SK-N-SH treated with all-trans-retinoic acid at 6 μM for 48 hours (cell line): ENCODE data around the gene KCP.

Experiments
- ARNTL ChIP-seq: fragments of 450-650 bp; formaldehyde crosslinking; IDR thresholded peaks from 2 replicates; pipeline ENCODE4 v1.5.0; 2020; ENCODE audit warnings: low read depth, mild to moderate bottlenecking, moderate library complexity, borderline replicate concordance
- ISL1 ChIP-seq: fragments of 250-450 bp; sonication (Bioruptor Pico); IDR thresholded peaks from 2 replicates; pipeline ENCODE4 v2.1.2; 2022; ENCODE audit warnings: mild to moderate bottlenecking, moderate library complexity
- PPARA ChIP-seq: fragments of 250-450 bp; sonication (Bioruptor Pico); IDR thresholded peaks from 2 replicates; pipeline ENCODE4 v1.5.0; 2020; ENCODE audit warnings: mild to moderate bottlenecking, borderline replicate concordance
- RARB ChIP-seq: fragments of 250-450 bp; sonication (Bioruptor Pico); IDR thresholded peaks from 2 replicates; pipeline ENCODE4 v1.8.0; 2021; ENCODE audit warnings: mild to moderate bottlenecking, moderate library complexity
- SNAI2 ChIP-seq: fragments of 250-450 bp; sonication (Bioruptor Pico); IDR thresholded peaks from 2 replicates; pipeline ENCODE4 v1.5.0; 2020; ENCODE audit warnings: mild to moderate bottlenecking, moderate library complexity
- TCF4 ChIP-seq: fragments of 250-450 bp; sonication (Bioruptor Pico); IDR thresholded peaks from 2 replicates; pipeline ENCODE4 v1.8.0; 2021; ENCODE audit warnings: mild to moderate bottlenecking, moderate library complexity, borderline replicate concordance
- TOX ChIP-seq: fragments of 250-450 bp; sonication (Bioruptor Pico); IDR thresholded peaks from 2 replicates; pipeline ENCODE4 v1.8.0; 2021; ENCODE audit warnings: mild to moderate bottlenecking, moderate library complexity, borderline replicate concordance
- ZFP3 ChIP-seq: fragments of 250-450 bp; sonication (Bioruptor Pico); IDR thresholded peaks from 2 replicates; pipeline ENCODE4 v1.5.0; 2020; ENCODE audit warnings: mild to moderate bottlenecking, moderate library complexity
- ZFP30 ChIP-seq: fragments of 450-650 bp; formaldehyde crosslinking; IDR thresholded peaks from 2 replicates; pipeline ENCODE4 v1.5.0; 2022; ENCODE audit warnings: mild to moderate bottlenecking, moderate library complexity
- ZNF565 ChIP-seq: fragments of 450-650 bp; formaldehyde crosslinking; conservative IDR thresholded peaks from 2 replicates; pipeline ENCODE4 v1.5.0; 2020; ENCODE audit warnings: low read depth, mild to moderate bottlenecking, moderate library complexity
- ZNF70 ChIP-seq: fragments of 450-650 bp; formaldehyde crosslinking; IDR thresholded peaks from 2 replicates; pipeline ENCODE4 v1.5.0; 2020; ENCODE audit warnings: mild to moderate bottlenecking, moderate library complexity
- TF ChIP-seq, protein P1 (sequence below): fragments of 250-450 bp; sonication (Bioruptor Pico); IDR thresholded peaks from 2 replicates; pipeline ENCODE4 v1.5.1; 2020; ENCODE audit warnings: low read depth, mild to moderate bottlenecking, moderate library complexity
- TF ChIP-seq, protein P2 (sequence below): fragments of 250-450 bp; sonication (Bioruptor Pico); IDR thresholded peaks from 2 replicates; pipeline ENCODE4 v1.8.0; 2020; ENCODE audit warnings: mild to moderate bottlenecking, moderate library complexity, borderline replicate concordance

DNA sequence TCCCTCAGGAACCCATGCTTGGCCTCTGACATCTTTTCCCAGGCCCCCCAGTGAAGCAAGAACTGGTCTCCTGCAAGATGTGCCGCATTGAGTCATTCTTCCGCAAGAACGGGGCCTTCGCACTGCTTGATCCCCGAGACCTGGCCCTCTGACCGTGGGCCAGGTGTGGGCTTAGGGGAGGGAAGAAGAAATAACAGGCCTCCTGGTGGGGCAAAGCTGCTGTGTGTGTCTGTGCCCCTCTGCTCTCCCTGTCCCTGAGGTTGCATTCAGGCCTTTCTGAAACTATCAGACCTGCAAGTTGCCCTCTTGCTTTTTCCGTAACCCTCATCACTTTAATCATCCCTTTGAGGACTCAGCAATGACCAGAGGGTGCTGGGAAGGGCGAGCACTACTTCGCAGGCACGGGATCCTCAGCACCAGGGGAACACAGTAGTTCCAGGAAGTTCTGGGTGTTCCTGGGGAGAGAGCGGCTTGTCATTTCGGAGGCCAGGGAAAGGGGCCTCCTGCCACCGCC lies 41.8 kb downstream of the KCP start:
- no peak for TF ChIP-seq ZFP30 (CRISPR knock-in tag)
- TF ChIP-seq ARNTL (CRISPR knock-in tag), result no peak
- TF ChIP-seq, protein P1, sequence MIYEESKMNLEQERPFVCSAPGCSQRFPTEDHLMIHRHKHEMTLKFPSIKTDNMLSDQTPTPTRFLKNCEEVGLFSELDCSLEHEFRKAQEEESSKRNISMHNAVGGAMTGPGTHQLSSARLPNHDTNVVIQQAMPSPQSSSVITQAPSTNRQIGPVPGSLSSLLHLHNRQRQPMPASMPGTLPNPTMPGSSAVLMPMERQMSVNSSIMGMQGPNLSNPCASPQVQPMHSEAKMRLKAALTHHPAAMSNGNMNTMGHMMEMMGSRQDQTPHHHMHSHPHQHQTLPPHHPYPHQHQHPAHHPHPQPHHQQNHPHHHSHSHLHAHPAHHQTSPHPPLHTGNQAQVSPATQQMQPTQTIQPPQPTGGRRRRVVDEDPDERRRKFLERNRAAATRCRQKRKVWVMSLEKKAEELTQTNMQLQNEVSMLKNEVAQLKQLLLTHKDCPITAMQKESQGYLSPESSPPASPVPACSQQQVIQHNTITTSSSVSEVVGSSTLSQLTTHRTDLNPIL (CRISPR knock-in tag), result no peak
- no peak for TF ChIP-seq PPARA
- TF ChIP-seq ZFP3 (CRISPR knock-in tag), result no peak
- TF ChIP-seq SNAI2 (CRISPR knock-in tag), result no peak
- TF ChIP-seq, protein P2, sequence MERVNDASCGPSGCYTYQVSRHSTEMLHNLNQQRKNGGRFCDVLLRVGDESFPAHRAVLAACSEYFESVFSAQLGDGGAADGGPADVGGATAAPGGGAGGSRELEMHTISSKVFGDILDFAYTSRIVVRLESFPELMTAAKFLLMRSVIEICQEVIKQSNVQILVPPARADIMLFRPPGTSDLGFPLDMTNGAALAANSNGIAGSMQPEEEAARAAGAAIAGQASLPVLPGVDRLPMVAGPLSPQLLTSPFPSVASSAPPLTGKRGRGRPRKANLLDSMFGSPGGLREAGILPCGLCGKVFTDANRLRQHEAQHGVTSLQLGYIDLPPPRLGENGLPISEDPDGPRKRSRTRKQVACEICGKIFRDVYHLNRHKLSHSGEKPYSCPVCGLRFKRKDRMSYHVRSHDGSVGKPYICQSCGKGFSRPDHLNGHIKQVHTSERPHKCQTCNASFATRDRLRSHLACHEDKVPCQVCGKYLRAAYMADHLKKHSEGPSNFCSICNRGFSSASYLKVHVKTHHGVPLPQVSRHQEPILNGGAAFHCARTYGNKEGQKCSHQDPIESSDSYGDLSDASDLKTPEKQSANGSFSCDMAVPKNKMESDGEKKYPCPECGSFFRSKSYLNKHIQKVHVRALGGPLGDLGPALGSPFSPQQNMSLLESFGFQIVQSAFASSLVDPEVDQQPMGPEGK (CRISPR knock-in tag), result no peak
- no peak for TF ChIP-seq TOX (CRISPR knock-in tag)
- TF ChIP-seq RARB (CRISPR knock-in tag), result no peak
- TF ChIP-seq ZNF565, result no peak
- TF ChIP-seq TCF4 (CRISPR knock-in tag), result no peak
- TF ChIP-seq ISL1 (CRISPR knock-in tag), result no peak
- TF ChIP-seq ZNF70 (CRISPR knock-in tag), result no peak
